Activated CD4-positive, alpha-beta T cell treated with anti-CD3 and anti-CD28 coated beads for 36 hours (primary cell): ENCODE measurements around the gene CELF5. TPM values are rescaled to one million over a fixed set of nuclear protein-coding genes. Genes with fewer than 3 reads are reported as not detected.

Experiments
- ATAC-seq: fragments of 200-7000 bp; cut with Tn5 transposase; one replicate; pipeline ENCODE4 v1.10.0; 2021; ENCODE audit warnings: mild to moderate bottlenecking, moderate library complexity
- CTCF ChIA-PET: fragments of 350-600 bp; sonication (Branson Sonifier 250); formaldehyde crosslinking; loops from one replicate; lab custom pipeline; 2021; ENCODE audit warnings: antibody characterized with exemption; lab: Charles Lee
- POLR2A ChIA-PET: fragments of 350-600 bp; sonication (Branson Sonifier 250); formaldehyde crosslinking; loops from one replicate; lab custom pipeline; 2021; ENCODE audit warnings: antibody characterized with exemption, inconsistent platforms; lab: Charles Lee
- DNase-seq: peaks from one replicate; pipeline ENCODE4 v3.0.0-alpha.2; 2020
- H3K27ac Mint-ChIP-seq: one replicate; pipeline ENCODE4 v1.8.0; 2021; ENCODE audit warnings: mixed read lengths
- H3K27me3 Mint-ChIP-seq: one replicate; pipeline ENCODE4 v1.8.0; 2021; ENCODE audit warnings: mixed read lengths
- H3K36me3 Mint-ChIP-seq: one replicate; pipeline ENCODE4 v1.8.0; 2021; ENCODE audit warnings: low read depth, mixed read lengths
- H3K4me1 Mint-ChIP-seq: one replicate; pipeline ENCODE4 v1.8.0; 2021; ENCODE audit warnings: mixed read lengths
- H3K4me3 Mint-ChIP-seq: one replicate; pipeline ENCODE4 v1.8.0; 2021; ENCODE audit warnings: mild to moderate bottlenecking, moderate library complexity, mixed read lengths
- H3K9me3 Mint-ChIP-seq: one replicate; pipeline ENCODE4 v1.8.0; 2021; ENCODE audit warnings: low read depth, mixed read lengths
- intact Hi-C, 2 experiments: fragments of 100-400 bp; cut with DNase I in 1 of 2; cut with micrococcal nuclease in 1 of 2; formaldehyde crosslinking; loops; one replicate each; pipeline versions ENCODE4 v1.14.2 to v1.15.1; 2022 to 2024; cut with DNase I, micrococcal nuclease
- total RNA-seq, 2 experiments: library from RNA; stranded (reverse); gene quantifications; one replicate each; pipeline ENCODE4 v1.2.3, GENCODE V29; 2021

CELF5 gene
- total RNA-seq, 2 experiments from 2014 or later, result 0.18 to 0.21 TPM

- intact Hi-C loops, result no loop called here
- ChIA-PET CTCF (interaction anchor here (0.7 to 1.3 kb wide), 3 partner anchors 12 to 158 kb away, joined by 3 to 8 read pairs (median 4); no protein-coding TSS in a partner anchor), POLR2A (interaction anchor here (0.7 kb wide), 1 partner anchor 184 kb away, joined by 3 read pairs; no protein-coding TSS in a partner anchor)
- Mint-ChIP-seq H3K27me3 (peaks cover 17% of the 10 kb centered on the region), H3K4me3 (no peak overlapping the region), H3K4me1 (no peaks in the 10 kb centered on the region), H3K9me3 (no peaks in the 10 kb centered on the region), H3K36me3 (no peaks in the 10 kb centered on the region), H3K27ac (no peak overlapping the region)
- ATAC-seq, result no peak
- DNase-seq, result no peak
Measured at GRCh38 chr19:3316659-3317207, 92.3 kb downstream of the CELF5 start.

GRCh38 chr19:3319643-3320353 is 95.3 kb downstream of the CELF5 start:
- POLR2A ChIA-PET, result no interaction called here
- intact Hi-C loops, result no loop called here
- ATAC-seq (no peak), DNase-seq (no peak)
- no peaks in the 10 kb centered on the region for H3K4me1 Mint-ChIP-seq
- no peaks in the 10 kb centered on the region for H3K9me3 Mint-ChIP-seq
- H3K36me3 Mint-ChIP-seq, result no peaks in the 10 kb centered on the region
- no peak overlapping the region for H3K27ac Mint-ChIP-seq
- H3K27me3 Mint-ChIP-seq, result peaks cover 21% of the 10 kb centered on the region
- CTCF ChIA-PET, result no interaction called here
- no peak overlapping the region for H3K4me3 Mint-ChIP-seq

GRCh38 chr19:3320354-3320670 is 95.9 kb downstream of the CELF5 start:
- no peak for ATAC-seq
- no peaks in the 10 kb centered on the region for H3K9me3 Mint-ChIP-seq
- peaks cover 21% of the 10 kb centered on the region for H3K27me3 Mint-ChIP-seq
- H3K4me3 Mint-ChIP-seq, result no peak overlapping the region
- no peak for DNase-seq
- H3K36me3 Mint-ChIP-seq, result no peaks in the 10 kb centered on the region
- CTCF ChIA-PET, result no interaction called here
- intact Hi-C loops, result no loop called here
- H3K4me1 Mint-ChIP-seq, result no peaks in the 10 kb centered on the region
- POLR2A ChIA-PET, result no interaction called here
- no peak overlapping the region for H3K27ac Mint-ChIP-seq

GRCh38 chr19:3320853-3321252 is 96.4 kb downstream of the CELF5 start:
- Mint-ChIP-seq H3K27ac (no peak overlapping the region), H3K36me3 (no peaks in the 10 kb centered on the region), H3K27me3 (peaks cover 21% of the 10 kb centered on the region), H3K9me3 (no peaks in the 10 kb centered on the region), H3K4me1 (no peaks in the 10 kb centered on the region), H3K4me3 (no peak overlapping the region)
- POLR2A ChIA-PET, result no interaction called here
- intact Hi-C loops, result no loop called here
- DNase-seq, result no peak
- ATAC-seq, result no peak
- CTCF ChIA-PET, result interaction anchor here (0.6 to 1.2 kb wide), 2 partner anchors 16 to 793 kb away, joined by 3 to 4 read pairs; no protein-coding TSS in a partner anchor

- Mint-ChIP-seq H3K4me1 (no peaks in the 10 kb centered on the region), H3K36me3 (no peaks in the 10 kb centered on the region), H3K27me3 (peaks cover 21% of the 10 kb centered on the region), H3K9me3 (no peaks in the 10 kb centered on the region), H3K4me3 (no peak overlapping the region), H3K27ac (no peak overlapping the region)
- ATAC-seq (no peak), DNase-seq (no peak)
- ChIA-PET CTCF (interaction anchor here (1.2 kb wide), 1 partner anchor 17 kb away, joined by 3 read pairs; no protein-coding TSS in a partner anchor), POLR2A (no interaction called here)
- intact Hi-C loops, result no loop called here
Measured at GRCh38 chr19:3321696-3322095, 97.2 kb downstream of the CELF5 start.

- H3K4me1 Mint-ChIP-seq, result no peaks in the 10 kb centered on the region
- DNase-seq (no peak), ATAC-seq (no peak)
- no peak overlapping the region for H3K4me3 Mint-ChIP-seq
- peaks cover 22% of the 10 kb centered on the region for H3K27me3 Mint-ChIP-seq
- no peak overlapping the region for H3K27ac Mint-ChIP-seq
- ChIA-PET POLR2A (no interaction called here), CTCF (no interaction called here)
- intact Hi-C loops, result no loop called here
- no peaks in the 10 kb centered on the region for H3K9me3 Mint-ChIP-seq
- H3K36me3 Mint-ChIP-seq, result no peaks in the 10 kb centered on the region
Measured at GRCh38 chr19:3322199-3322978, 97.9 kb downstream of the CELF5 start.

GRCh38 chr19:3323026-3323425 is 98.6 kb downstream of the CELF5 start:
- CTCF ChIA-PET, result interaction anchor here (0.7 to 1.0 kb wide), 4 partner anchors 18 to 177 kb away, joined by 3 to 6 read pairs (median 4); no protein-coding TSS in a partner anchor
- Mint-ChIP-seq H3K27ac (no peak overlapping the region), H3K4me1 (no peaks in the 10 kb centered on the region), H3K36me3 (no peaks in the 10 kb centered on the region), H3K27me3 (peaks cover 22% of the 10 kb centered on the region), H3K4me3 (no peak overlapping the region), H3K9me3 (no peaks in the 10 kb centered on the region)
- POLR2A ChIA-PET, result no interaction called here
- ATAC-seq, result no peak
- no peak for DNase-seq
- intact Hi-C loops, result no loop called here

- peaks cover 22% of the 10 kb centered on the region for H3K27me3 Mint-ChIP-seq
- no peak overlapping the region for H3K27ac Mint-ChIP-seq
- H3K4me3 Mint-ChIP-seq, result no peak overlapping the region
- CTCF ChIA-PET, result interaction anchor here (0.7 to 1.0 kb wide), 5 partner anchors 19 to 177 kb away, joined by 3 to 6 read pairs (median 3); no protein-coding TSS in a partner anchor
- intact Hi-C loops, result loop anchor here in 1 of 2 experiments (1.0 kb wide), 1 partner anchor 18 kb away; no protein-coding TSS in a partner anchor
- H3K4me1 Mint-ChIP-seq, result no peaks in the 10 kb centered on the region
- no peak for ATAC-seq
- no peaks in the 10 kb centered on the region for H3K36me3 Mint-ChIP-seq
- POLR2A ChIA-PET, result no interaction called here
- H3K9me3 Mint-ChIP-seq, result no peaks in the 10 kb centered on the region
- DNase-seq, result no peak
Measured at GRCh38 chr19:3323658-3324057, 99.2 kb downstream of the CELF5 start.

- ChIA-PET CTCF (interaction anchor here (1.0 to 2.8 kb wide), 3 partner anchors 105 to 147 kb away, joined by 3 to 14 read pairs (median 3); no protein-coding TSS in a partner anchor), POLR2A (no interaction called here)
- Mint-ChIP-seq H3K4me3 (no peak overlapping the region), H3K36me3 (no peaks in the 10 kb centered on the region), H3K4me1 (no peaks in the 10 kb centered on the region), H3K27me3 (peaks cover 22% of the 10 kb centered on the region), H3K27ac (no peak overlapping the region), H3K9me3 (no peaks in the 10 kb centered on the region)
- ATAC-seq (peak; percentile 90), DNase-seq (peak; percentile 90)
- intact Hi-C loops, result loop anchor here in 1 of 2 experiments (1.0 kb wide), 1 partner anchor 19 kb away; no protein-coding TSS in a partner anchor
Measured at GRCh38 chr19:3324405-3324856, 100.0 kb downstream of the CELF5 start.

- no peaks in the 10 kb centered on the region for H3K9me3 Mint-ChIP-seq
- no peaks in the 10 kb centered on the region for H3K4me1 Mint-ChIP-seq
- intact Hi-C loops, result no loop called here
- H3K4me3 Mint-ChIP-seq, result no peak overlapping the region
- ATAC-seq, result no peak
- peaks cover 18% of the 10 kb centered on the region for H3K27me3 Mint-ChIP-seq
- H3K36me3 Mint-ChIP-seq, result no peaks in the 10 kb centered on the region
- ChIA-PET POLR2A (no interaction called here), CTCF (interaction anchor here (0.6 to 3.9 kb wide), 4 partner anchors 104 to 164 kb away, joined by 3 to 15 read pairs (median 9); partner anchors contain the start of gene SMIM44)
- no peak for DNase-seq
- no peak overlapping the region for H3K27ac Mint-ChIP-seq
Measured at GRCh38 chr19:3325451-3325850, 101.0 kb downstream of the CELF5 start.

- Mint-ChIP-seq H3K27me3 (peaks cover 1% of the 10 kb centered on the region), H3K36me3 (no peaks in the 10 kb centered on the region), H3K27ac (no peak overlapping the region), H3K4me3 (no peak overlapping the region), H3K9me3 (no peaks in the 10 kb centered on the region), H3K4me1 (no peaks in the 10 kb centered on the region)
- CTCF ChIA-PET, result interaction anchor here (1.2 to 3.9 kb wide), 6 partner anchors 24 to 156 kb away, joined by 3 to 15 read pairs (median 6); partner anchors contain the start of gene SMIM44
- ATAC-seq, result no peak
- intact Hi-C loops, result no loop called here
- no peak for DNase-seq
- POLR2A ChIA-PET, result no interaction called here
Measured at GRCh38 chr19:3328743-3329142, 104.3 kb downstream of the CELF5 start.
